Peyer's patch (tissue), 4 donors: ENCODE measurements around the gene FKBP1C. TPM values are rescaled to one million over a fixed set of nuclear protein-coding genes. Genes with fewer than 3 reads are reported as not detected.

ENCODE experiments used
- DNase-seq, 3 donors: peaks; one replicate each; pipeline ENCODE4 v3.0.0-alpha.2; 2017 to 2019
- H3K27ac ChIP-seq, 4 donors: fragments of 200-600 bp; sonication (generic); one replicate each; pipeline ENCODE4 v1.5.1; 2016 to 2019
- H3K27me3 ChIP-seq, 2 donors: fragments of 200-600 bp; sonication (generic); one replicate each; pipeline ENCODE4 v1.5.1; 2019
- H3K36me3 ChIP-seq, 3 donors: fragments of 200-600 bp; sonication (generic); one replicate each; pipeline ENCODE4 v1.5.1; 2016 to 2019
- H3K4me1 ChIP-seq, 4 donors: fragments of 200-600 bp; sonication (generic); one replicate each; pipeline ENCODE4 v1.5.1; 2016 to 2019
- H3K4me3 ChIP-seq, 4 donors: fragments of 200-600 bp; sonication (generic); 1 replicate in 3 of 4; 2 replicates in 1 of 4; pipeline ENCODE4 v1.5.1; 2016 to 2019; ENCODE audit warnings: mild to moderate bottlenecking in 1 of 4
- H3K9me3 ChIP-seq, 4 donors: fragments of 200-600 bp; sonication (generic); one replicate each; pipeline ENCODE4 v1.5.1; 2016 to 2019; ENCODE audit warnings: mild to moderate bottlenecking in 1 of 4
- POLR2A ChIP-seq, 2 donors: fragments of 450-650 bp; IDR thresholded peaks; one replicate each; pipeline ENCODE4 v1.5.1; 2017; ENCODE audit warnings: antibody characterized with exemption in 2 of 2, mild to moderate bottlenecking in 2 of 2, moderate library complexity in 2 of 2
- small RNA-seq, 2 donors: library from RNA; depleted of rRNA; stranded (forward); fragments of <200 nt; gene quantifications; one replicate each; pipeline ENCODE3, GENCODE V24; 2016
- total RNA-seq, 4 donors: library from RNA; depleted of rRNA; stranded (reverse); fragments of >200 nt; gene quantifications; one replicate each; pipeline ENCODE4 v1.1.0, GENCODE V29; 2016
- TF ChIP-seq, protein P1 (sequence below), 6 experiments: fragments of 450-650 bp in 4 of 6; fragments of 200-600 bp in 2 of 6; sonication (generic) in 1 of 6; IDR thresholded peaks; one replicate each; pipeline ENCODE4 v1.5.1; 2017 to 2019; ENCODE audit warnings: antibody characterized with exemption in 6 of 6, mild to moderate bottlenecking in 3 of 6, moderate library complexity in 1 of 6

FKBP1C gene
- total RNA-seq, 4 donors from 2014 or later, result 1.6 TPM; not detected in 3

DNA sequence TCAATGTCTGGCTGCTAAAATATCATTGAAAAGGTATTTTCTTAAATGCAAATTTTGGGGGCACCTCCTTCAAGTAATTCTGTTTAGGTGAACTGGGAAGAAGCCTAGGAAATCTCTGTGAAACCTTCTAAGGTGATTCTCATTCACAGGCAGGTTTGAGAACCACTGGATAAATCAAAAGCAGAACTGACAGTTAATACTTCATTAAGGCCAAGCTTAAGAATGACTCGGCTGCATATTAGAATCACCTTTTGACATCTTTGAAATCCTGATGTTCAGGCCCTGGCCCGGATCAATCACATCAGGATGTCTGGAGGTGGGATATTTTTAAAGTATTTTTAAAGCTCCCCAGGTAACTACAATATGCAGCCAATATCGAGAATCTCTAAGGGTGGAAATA lies 50.6 kb downstream of the FKBP1C start:
- no peak overlapping the region for H3K4me3 ChIP-seq
- no peaks in the 10 kb centered on the region for H3K4me1 ChIP-seq
- no peak for TF ChIP-seq POLR2A (IDR thresholded peaks at IDR 0.05)
- TF ChIP-seq, protein P1, sequence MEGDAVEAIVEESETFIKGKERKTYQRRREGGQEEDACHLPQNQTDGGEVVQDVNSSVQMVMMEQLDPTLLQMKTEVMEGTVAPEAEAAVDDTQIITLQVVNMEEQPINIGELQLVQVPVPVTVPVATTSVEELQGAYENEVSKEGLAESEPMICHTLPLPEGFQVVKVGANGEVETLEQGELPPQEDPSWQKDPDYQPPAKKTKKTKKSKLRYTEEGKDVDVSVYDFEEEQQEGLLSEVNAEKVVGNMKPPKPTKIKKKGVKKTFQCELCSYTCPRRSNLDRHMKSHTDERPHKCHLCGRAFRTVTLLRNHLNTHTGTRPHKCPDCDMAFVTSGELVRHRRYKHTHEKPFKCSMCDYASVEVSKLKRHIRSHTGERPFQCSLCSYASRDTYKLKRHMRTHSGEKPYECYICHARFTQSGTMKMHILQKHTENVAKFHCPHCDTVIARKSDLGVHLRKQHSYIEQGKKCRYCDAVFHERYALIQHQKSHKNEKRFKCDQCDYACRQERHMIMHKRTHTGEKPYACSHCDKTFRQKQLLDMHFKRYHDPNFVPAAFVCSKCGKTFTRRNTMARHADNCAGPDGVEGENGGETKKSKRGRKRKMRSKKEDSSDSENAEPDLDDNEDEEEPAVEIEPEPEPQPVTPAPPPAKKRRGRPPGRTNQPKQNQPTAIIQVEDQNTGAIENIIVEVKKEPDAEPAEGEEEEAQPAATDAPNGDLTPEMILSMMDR (IDR thresholded peaks at IDR 0.05), result no peak
- H3K27me3 ChIP-seq, result no peaks in the 10 kb centered on the region
- no peaks in the 10 kb centered on the region for H3K9me3 ChIP-seq
- no peaks in the 10 kb centered on the region for H3K36me3 ChIP-seq
- no peak overlapping the region for H3K27ac ChIP-seq
- no peak for DNase-seq

Small RNA genes lying within 50 kb of the gene (small RNA-seq; reads per million reads assigned to genes)
- gene SPTLC1P3, result 0 reads per million in 2 donors

Other genes starting within 250 kb of the FKBP1C start
- gene LGSN, start 108.5 kb downstream of the FKBP1C start, total RNA-seq, result not detected